ENCODE results near the gene SOX1.

- TF ChIP-seq CTCF (IDR thresholded peaks at IDR 0.05) (no peak), EP300 (IDR thresholded peaks at IDR 0.05) (no peak)
These were observed 6.5 kb downstream of the SOX1 start for GRCh38 chr13:112073245-112074138.

All from gastroesophageal sphincter (tissue), 3 donors.